Astrocyte (in vitro differentiated cells and primary cell): ENCODE measurements around the gene KCTD19. TPM values are rescaled to one million over a fixed set of nuclear protein-coding genes. Genes with fewer than 3 reads are reported as not detected.
A peak's percentile ranks its signal among the peaks of the same experiment; 100 is the strongest.

ENCODE experiments used
- DNase-seq: peaks from one replicate; pipeline ENCODE4 v3.0.0-alpha.2; 2010; ENCODE audit warnings: low read depth
- FAIRE-seq: peaks from 2 replicates; lab custom pipeline; 2011; peaks lifted over from hg19 to GRCh38; lab: Jason Lieb, UNC
- H2AFZ ChIP-seq: 2 replicates; pipeline ENCODE4 v1.6.0; 2012; ENCODE audit warnings: low read depth, low read length, inconsistent platforms
- H3K27ac ChIP-seq: 2 replicates; pipeline ENCODE4 v1.5.1; 2011; ENCODE audit warnings: low read depth, low read length, inconsistent platforms
- H3K27me3 ChIP-seq: 2 replicates; pipeline ENCODE4 v1.6.0; 2011; ENCODE audit warnings: low read length, inconsistent platforms; ENCODE audit not compliant: insufficient read depth
- H3K36me3 ChIP-seq: 2 replicates; pipeline ENCODE4 v1.5.1; 2011; ENCODE audit warnings: low read length, inconsistent platforms; ENCODE audit not compliant: insufficient read depth
- H3K4me1 ChIP-seq: 2 replicates; pipeline ENCODE4 v1.5.1; 2011; ENCODE audit warnings: low read length, inconsistent platforms; ENCODE audit not compliant: insufficient read depth
- H3K4me2 ChIP-seq: 2 replicates; pipeline ENCODE4 v1.6.0; 2012; ENCODE audit warnings: low read length, inconsistent platforms
- H3K4me3 ChIP-seq: 2 replicates; pipeline ENCODE4 v1.5.1; 2011; ENCODE audit warnings: low read depth, mild to moderate bottlenecking, low read length, inconsistent platforms; ENCODE audit not compliant: insufficient read depth
- H3K79me2 ChIP-seq: 2 replicates; pipeline ENCODE4 v1.6.0; 2012; ENCODE audit warnings: mild to moderate bottlenecking, low read length, inconsistent platforms; ENCODE audit not compliant: insufficient read depth
- H3K9ac ChIP-seq: 2 replicates; pipeline ENCODE4 v1.6.0; 2012; ENCODE audit warnings: mild to moderate bottlenecking, low read length, inconsistent platforms
- H3K9me3 ChIP-seq: 2 replicates; pipeline ENCODE4 v1.5.1; 2012; ENCODE audit warnings: low read depth, mild to moderate bottlenecking, low read length, inconsistent platforms; ENCODE audit not compliant: insufficient read depth
- H4K20me1 ChIP-seq: 2 replicates; pipeline ENCODE4 v1.6.0; 2012; ENCODE audit warnings: low read length, inconsistent platforms; ENCODE audit not compliant: insufficient read depth
- H3K27ac Mint-ChIP-seq: one replicate; pipeline ENCODE4 v1.8.0; 2021; ENCODE audit warnings: mild to moderate bottlenecking, mixed read lengths; ENCODE audit not compliant: unreplicated experiment
- H3K27me3 Mint-ChIP-seq: one replicate; pipeline ENCODE4 v1.8.0; 2021; ENCODE audit warnings: low read depth, mixed read lengths; ENCODE audit not compliant: unreplicated experiment
- H3K36me3 Mint-ChIP-seq: one replicate; pipeline ENCODE4 v1.8.0; 2021; ENCODE audit warnings: low read depth, mixed read lengths; ENCODE audit not compliant: unreplicated experiment
- H3K4me1 Mint-ChIP-seq: one replicate; pipeline ENCODE4 v1.8.0; 2021; ENCODE audit warnings: low read depth, mixed read lengths; ENCODE audit not compliant: unreplicated experiment
- H3K4me3 Mint-ChIP-seq: one replicate; pipeline ENCODE4 v1.8.0; 2021; ENCODE audit warnings: mild to moderate bottlenecking, moderate library complexity, mixed read lengths; ENCODE audit not compliant: unreplicated experiment
- H3K9me3 Mint-ChIP-seq: one replicate; pipeline ENCODE4 v1.8.0; 2021; ENCODE audit warnings: mild to moderate bottlenecking, mixed read lengths; ENCODE audit not compliant: unreplicated experiment
- EZH2 ChIP-seq: IDR thresholded peaks from 2 replicates; pipeline ENCODE4 v1.6.1; 2012; ENCODE audit warnings: mild to moderate bottlenecking, low read length, inconsistent platforms; ENCODE audit not compliant: insufficient read depth
- total RNA-seq: library from RNA; stranded (reverse); gene quantifications from 2 replicates; pipeline ENCODE4 v1.2.1, GENCODE V29; 2021
- TF ChIP-seq, protein P1 (sequence below): IDR thresholded peaks from 2 replicates; pipeline ENCODE4 v1.5.1; 2011; ENCODE audit warnings: low read depth, mild to moderate bottlenecking, inconsistent platforms, low read length, moderate library complexity; ENCODE audit not compliant: insufficient read depth

The KCTD19 gene
- total RNA-seq, 1 donor from 2014 or later, result not detected

DNA sequence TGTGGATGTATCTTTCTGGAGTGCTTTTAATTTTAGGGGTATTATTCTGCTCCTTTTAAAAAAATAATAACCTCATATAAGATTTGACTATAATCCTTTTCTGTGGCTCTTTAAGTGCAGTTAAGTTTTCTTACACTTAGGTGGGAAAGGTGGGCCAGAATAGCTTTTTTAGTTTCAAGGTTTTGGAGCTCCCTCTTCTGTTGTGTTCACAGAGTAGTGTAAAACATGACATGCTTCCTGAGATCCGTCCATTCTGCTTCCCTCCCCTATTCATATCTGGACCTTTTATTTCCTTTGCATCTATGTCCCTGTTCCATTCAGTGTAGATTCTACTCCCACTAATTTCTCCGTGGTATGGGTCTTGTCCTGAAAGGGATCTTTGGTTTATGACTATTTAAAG, 12.9 kb upstream of the KCTD19 start:
- H2AFZ ChIP-seq, result no peak overlapping the region
- Mint-ChIP-seq H3K9me3 (peaks cover 2% of the 10 kb centered on the region), H3K27me3 (peaks cover 4% of the 10 kb centered on the region), H3K36me3 (no peaks in the 10 kb centered on the region), H3K27ac (no peak overlapping the region), H3K4me1 (no peaks in the 10 kb centered on the region), H3K4me3 (no peak overlapping the region)
- DNase-seq (peak; percentile 9), FAIRE-seq (no peak)
- H3K9ac ChIP-seq, result no peak overlapping the region
- H3K27me3 ChIP-seq, result no peaks in the 10 kb centered on the region
- H3K27ac ChIP-seq, result no peak overlapping the region
- H3K4me2 ChIP-seq, result no peak overlapping the region
- no peaks in the 10 kb centered on the region for H4K20me1 ChIP-seq
- no peaks in the 10 kb centered on the region for H3K4me1 ChIP-seq
- H3K36me3 ChIP-seq, result no peaks in the 10 kb centered on the region
- no peaks in the 10 kb centered on the region for H3K9me3 ChIP-seq
- H3K79me2 ChIP-seq, result no peaks in the 10 kb centered on the region
- no peak overlapping the region for H3K4me3 ChIP-seq
- TF ChIP-seq, protein P1, sequence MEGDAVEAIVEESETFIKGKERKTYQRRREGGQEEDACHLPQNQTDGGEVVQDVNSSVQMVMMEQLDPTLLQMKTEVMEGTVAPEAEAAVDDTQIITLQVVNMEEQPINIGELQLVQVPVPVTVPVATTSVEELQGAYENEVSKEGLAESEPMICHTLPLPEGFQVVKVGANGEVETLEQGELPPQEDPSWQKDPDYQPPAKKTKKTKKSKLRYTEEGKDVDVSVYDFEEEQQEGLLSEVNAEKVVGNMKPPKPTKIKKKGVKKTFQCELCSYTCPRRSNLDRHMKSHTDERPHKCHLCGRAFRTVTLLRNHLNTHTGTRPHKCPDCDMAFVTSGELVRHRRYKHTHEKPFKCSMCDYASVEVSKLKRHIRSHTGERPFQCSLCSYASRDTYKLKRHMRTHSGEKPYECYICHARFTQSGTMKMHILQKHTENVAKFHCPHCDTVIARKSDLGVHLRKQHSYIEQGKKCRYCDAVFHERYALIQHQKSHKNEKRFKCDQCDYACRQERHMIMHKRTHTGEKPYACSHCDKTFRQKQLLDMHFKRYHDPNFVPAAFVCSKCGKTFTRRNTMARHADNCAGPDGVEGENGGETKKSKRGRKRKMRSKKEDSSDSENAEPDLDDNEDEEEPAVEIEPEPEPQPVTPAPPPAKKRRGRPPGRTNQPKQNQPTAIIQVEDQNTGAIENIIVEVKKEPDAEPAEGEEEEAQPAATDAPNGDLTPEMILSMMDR, result peak; percentile 5
- TF ChIP-seq EZH2, result no peak

DNA sequence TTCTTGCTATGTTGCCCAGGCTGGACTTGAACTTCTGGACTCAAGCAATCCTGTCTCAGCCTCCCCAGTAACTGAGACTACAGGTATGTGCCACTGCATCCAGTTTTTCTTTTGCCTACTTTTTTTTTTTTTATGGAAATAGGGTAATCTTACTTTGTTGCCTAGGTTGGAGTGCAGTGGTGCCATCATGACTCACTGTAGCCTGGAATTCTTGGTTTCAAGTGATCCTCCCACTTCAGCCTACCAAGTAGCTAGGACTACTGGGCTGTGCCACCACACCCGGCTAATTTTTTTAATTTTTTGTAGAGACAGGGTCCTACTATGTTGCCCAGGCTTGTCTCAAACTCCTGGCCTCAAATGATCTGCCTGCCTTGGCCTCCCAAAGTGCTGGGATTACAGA, 10.1 kb upstream of the KCTD19 start:
- H3K79me2 ChIP-seq, result no peaks in the 10 kb centered on the region
- no peaks in the 10 kb centered on the region for H4K20me1 ChIP-seq
- H2AFZ ChIP-seq, result no peak overlapping the region
- no peaks in the 10 kb centered on the region for H3K27me3 ChIP-seq
- FAIRE-seq (no peak), DNase-seq (no peak)
- TF ChIP-seq, protein P1, result no peak
- TF ChIP-seq EZH2, result no peak
- no peak overlapping the region for H3K4me3 ChIP-seq
- no peak overlapping the region for H3K4me3 Mint-ChIP-seq
- H3K27ac ChIP-seq, result no peak overlapping the region
- no peaks in the 10 kb centered on the region for H3K36me3 ChIP-seq
- H3K9ac ChIP-seq, result no peak overlapping the region
- H3K4me1 Mint-ChIP-seq, result no peaks in the 10 kb centered on the region
- peaks cover 4% of the 10 kb centered on the region for H3K27me3 Mint-ChIP-seq
- H3K9me3 ChIP-seq, result no peaks in the 10 kb centered on the region
- no peak overlapping the region for H3K4me2 ChIP-seq
- H3K36me3 Mint-ChIP-seq, result no peaks in the 10 kb centered on the region
- peaks cover 2% of the 10 kb centered on the region for H3K9me3 Mint-ChIP-seq
- H3K4me1 ChIP-seq, result no peaks in the 10 kb centered on the region
- H3K27ac Mint-ChIP-seq, result no peak overlapping the region

DNA sequence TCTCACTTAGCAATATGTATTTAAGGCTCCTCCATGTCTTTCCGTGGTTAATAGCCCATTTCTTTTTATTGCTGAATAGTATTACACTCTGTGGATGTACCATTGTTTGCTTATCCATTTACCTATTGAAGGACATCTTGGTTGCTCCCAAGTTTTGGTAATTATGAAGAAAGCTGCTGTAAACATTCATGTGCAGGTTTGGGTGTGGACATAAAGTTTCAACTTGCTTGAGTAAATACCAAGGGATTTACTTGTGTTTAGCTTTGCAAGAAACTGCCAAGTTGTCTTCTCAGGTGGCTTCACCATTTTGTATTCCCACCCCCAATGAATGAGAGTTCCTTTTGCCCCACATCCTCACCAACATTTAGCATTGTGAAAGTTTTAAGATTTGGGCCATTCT, 9.6 kb upstream of the KCTD19 start:
- DNase-seq (no peak), FAIRE-seq (no peak)
- Histone ChIP-seq H3K36me3 (no peaks in the 10 kb centered on the region), H3K27ac (no peak overlapping the region), H3K4me2 (no peak overlapping the region), H3K9ac (no peak overlapping the region), H3K79me2 (no peaks in the 10 kb centered on the region), H3K4me3 (no peak overlapping the region), H3K27me3 (no peaks in the 10 kb centered on the region), H3K9me3 (no peaks in the 10 kb centered on the region), H4K20me1 (no peaks in the 10 kb centered on the region), H3K4me1 (no peaks in the 10 kb centered on the region), H2AFZ (no peak overlapping the region)
- Mint-ChIP-seq H3K27me3 (peaks cover 4% of the 10 kb centered on the region), H3K4me3 (no peak overlapping the region), H3K9me3 (peaks cover 2% of the 10 kb centered on the region), H3K4me1 (no peaks in the 10 kb centered on the region), H3K36me3 (no peaks in the 10 kb centered on the region), H3K27ac (no peak overlapping the region)
- no peak for TF ChIP-seq EZH2
- TF ChIP-seq, protein P1, result no peak
